ENCODE data around the gene FAM107B. TPM values are rescaled to one million over a fixed set of nuclear protein-coding genes. Genes with fewer than 3 reads are reported as not detected.
"Not testable (repeated sequence)": the region's sequence is repeated elsewhere in the genome, so short reads cannot be mapped to it uniquely, and the experiment has no call there.

FAM107B gene
- total RNA-seq, 5 donors from 2014 or later (not counting 1 experiment from before 2014, with no cell fraction given): 175 to 298 (median 214) TPM

DNA sequence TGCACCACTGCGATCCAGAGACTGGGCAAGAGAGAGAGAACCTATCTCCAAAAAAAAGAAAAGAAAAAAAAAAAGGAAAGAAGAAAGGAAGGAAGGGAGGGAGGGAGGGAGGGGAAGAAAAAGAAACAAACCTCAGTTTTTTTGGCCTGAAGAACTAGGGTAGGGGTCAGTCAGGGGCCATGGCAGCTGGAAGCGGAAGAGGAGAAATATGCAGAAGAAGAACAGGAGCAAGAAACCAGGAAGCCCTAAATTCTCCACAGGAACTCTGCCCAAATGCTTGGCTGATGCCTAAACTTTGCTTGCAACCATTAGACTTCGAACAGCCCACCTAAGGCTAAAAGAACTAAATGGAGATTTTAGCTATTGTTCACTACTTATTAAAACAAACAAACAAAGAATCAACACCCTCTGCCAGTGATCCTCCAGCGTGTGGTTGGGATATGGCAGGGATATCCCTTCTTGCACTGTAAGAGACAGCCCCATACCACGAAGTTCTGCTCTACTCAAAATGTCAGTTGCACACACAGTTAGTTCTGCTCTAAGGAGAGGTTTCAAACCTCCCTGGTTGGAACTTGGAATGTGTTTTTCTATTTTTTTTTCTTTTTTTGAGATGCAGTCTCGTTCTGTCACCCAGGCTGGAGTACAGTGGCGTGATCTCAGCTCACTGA lies 139.5 kb downstream of the FAM107B start:
- Histone ChIP-seq H3K27me3 (replicated peaks in 1 of 2; ENCODE audit: control insufficient read depth in 2 of 2, extremely low read depth in 1 of 2, insufficient read depth in 2 of 2, low read length in 1 of 2) (no peaks in the 10 kb centered on the region), H3K36me3 (ENCODE audit: control insufficient read depth in 2 of 2, extremely low read depth in 1 of 2, insufficient read depth in 1 of 2, low read length in 1 of 2) (peaks cover 0 to 4% of the 10 kb centered on the region in 2 donors), H3K4me1 (ENCODE audit: control insufficient read depth in 1 of 2, extremely low read depth in 1 of 2, insufficient read depth in 2 of 2, low read length in 2 of 2) (no peaks in the 10 kb centered on the region), H3K4me3 (ENCODE audit: control insufficient read depth in 1 of 2, extremely low read depth in 1 of 2, low read length in 1 of 2) (no peak overlapping the region), H3K9me3 (no peaks in the 10 kb centered on the region), H3K27ac (ENCODE audit: low read length) (no peak overlapping the region)
- H3K4me3 Mint-ChIP-seq: no peak overlapping the region
- ChIA-PET POLR2A (no interaction called here), CTCF (no interaction called here)
- H3K9me3 Mint-ChIP-seq: no peaks in the 10 kb centered on the region
- no peak for DNase-seq
- H3K27ac Mint-ChIP-seq: no peak overlapping the region
- H3K4me1 Mint-ChIP-seq: peaks cover 3 to 13% (median 8%) of the 10 kb centered on the region in 3 donors
- WGBS (ENCODE audit: insufficient coverage): 100% methylated on average over 1 of the region's 7 CpGs
- H3K27me3 Mint-ChIP-seq: no peaks in the 10 kb centered on the region
- no peak for ATAC-seq (replicated peaks in 1 of 4)
- H3K36me3 Mint-ChIP-seq: no peaks in the 10 kb centered on the region

GRCh38 chr10:14634572-14634971 lies 140.1 kb downstream of the FAM107B start:
- DNase-seq; POLR2A ChIA-PET; H3K36me3 Mint-ChIP-seq; H3K36me3 ChIP-seq (ENCODE audit: control insufficient read depth in 2 of 2, extremely low read depth in 1 of 2, insufficient read depth in 1 of 2, low read length in 1 of 2); H3K27me3 ChIP-seq (replicated peaks in 1 of 2; ENCODE audit: control insufficient read depth in 2 of 2, extremely low read depth in 1 of 2, insufficient read depth in 2 of 2, low read length in 1 of 2); H3K4me1 ChIP-seq (ENCODE audit: control insufficient read depth in 1 of 2, extremely low read depth in 1 of 2, insufficient read depth in 2 of 2, low read length in 2 of 2); ATAC-seq (replicated peaks in 1 of 4); H3K4me3 Mint-ChIP-seq; H3K9me3 Mint-ChIP-seq; H3K9me3 ChIP-seq; H3K27ac Mint-ChIP-seq; CTCF ChIA-PET; H3K27ac ChIP-seq (ENCODE audit: low read length); H3K4me3 ChIP-seq (ENCODE audit: control insufficient read depth in 1 of 2, extremely low read depth in 1 of 2, low read length in 1 of 2); H3K27me3 Mint-ChIP-seq: not testable (repeated sequence)
- 76% methylated on average over 4 of the region's 5 CpGs for WGBS (ENCODE audit: insufficient coverage)
- H3K4me1 Mint-ChIP-seq: peaks cover 7 to 14% (median 10%) of the 10 kb centered on the region in 3 donors

- H3K9me3 ChIP-seq: no peaks in the 10 kb centered on the region
- peaks cover 0 to 3% of the 10 kb centered on the region in 2 experiments for H3K4me1 ChIP-seq (ENCODE audit: control insufficient read depth in 1 of 2, extremely low read depth in 1 of 2, insufficient read depth in 2 of 2, low read length in 2 of 2)
- DNase-seq: no peak
- Mint-ChIP-seq H3K4me3 (no peak overlapping the region), H3K36me3 (no peaks in the 10 kb centered on the region), H3K27ac (no peak overlapping the region), H3K27me3 (no peaks in the 10 kb centered on the region), H3K9me3 (no peaks in the 10 kb centered on the region), H3K4me1 (peaks cover 4 to 24% (median 13%) of the 10 kb centered on the region in 3 donors)
- H3K27ac ChIP-seq (ENCODE audit: low read length): no peak overlapping the region
- H3K36me3 ChIP-seq (ENCODE audit: control insufficient read depth in 2 of 2, extremely low read depth in 1 of 2, insufficient read depth in 1 of 2, low read length in 1 of 2): no peaks in the 10 kb centered on the region
- WGBS (ENCODE audit: insufficient coverage): no CpG with 5 or more reads among the region's 10 CpGs
- ChIA-PET CTCF (interaction anchor here (0.6 to 0.7 kb wide), 4 partner anchors 24 to 146 kb away, joined by 3 to 7 read pairs (median 5); no protein-coding TSS in a partner anchor), POLR2A (interaction anchor here in 1 of 2 donors (1.0 kb wide), 1 partner anchor 133 kb away, joined by 4 read pairs; no protein-coding TSS in a partner anchor)
- H3K27me3 ChIP-seq (replicated peaks in 1 of 2; ENCODE audit: control insufficient read depth in 2 of 2, extremely low read depth in 1 of 2, insufficient read depth in 2 of 2, low read length in 1 of 2): no peaks in the 10 kb centered on the region
- no peak overlapping the region for H3K4me3 ChIP-seq (ENCODE audit: control insufficient read depth in 1 of 2, extremely low read depth in 1 of 2, low read length in 1 of 2)
- no peak for ATAC-seq (replicated peaks in 1 of 4)
These were observed 148.8 kb downstream of the FAM107B start for GRCh38 chr10:14625765-14626525.

DNA sequence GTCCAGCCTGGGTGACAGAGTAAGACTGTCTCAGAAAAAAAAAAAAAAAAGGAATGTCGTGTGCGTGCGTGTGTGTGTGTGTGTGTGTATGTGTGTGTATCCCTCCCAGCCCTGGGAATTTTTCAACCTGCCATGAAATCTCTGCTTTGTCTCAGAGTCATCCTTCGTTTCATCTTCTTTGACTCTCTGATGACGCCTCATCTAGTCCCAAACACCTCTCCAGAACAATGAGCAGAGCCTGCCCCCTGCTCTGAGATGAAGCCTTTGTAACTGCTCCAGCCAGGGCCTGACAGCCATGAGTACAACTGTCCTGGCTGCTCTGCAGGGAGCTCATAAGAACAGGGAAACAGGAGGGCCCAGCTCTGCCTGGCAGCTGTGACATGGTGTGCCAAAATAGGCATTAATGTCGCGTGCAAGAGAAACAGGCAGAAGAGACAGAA lies 149.5 kb downstream of the FAM107B start:
- H3K4me1 Mint-ChIP-seq: peaks cover 4 to 23% (median 13%) of the 10 kb centered on the region in 3 donors
- H3K4me3 Mint-ChIP-seq: no peak overlapping the region
- WGBS (ENCODE audit: insufficient coverage): 100% methylated on average over 4 of the region's 7 CpGs
- Histone ChIP-seq H3K9me3 (no peaks in the 10 kb centered on the region), H3K27me3 (replicated peaks in 1 of 2; ENCODE audit: control insufficient read depth in 2 of 2, extremely low read depth in 1 of 2, insufficient read depth in 2 of 2, low read length in 1 of 2) (no peaks in the 10 kb centered on the region), H3K36me3 (ENCODE audit: control insufficient read depth in 2 of 2, extremely low read depth in 1 of 2, insufficient read depth in 1 of 2, low read length in 1 of 2) (no peaks in the 10 kb centered on the region), H3K4me3 (ENCODE audit: control insufficient read depth in 1 of 2, extremely low read depth in 1 of 2, low read length in 1 of 2) (no peak overlapping the region), H3K27ac (ENCODE audit: low read length) (no peak overlapping the region), H3K4me1 (ENCODE audit: control insufficient read depth in 1 of 2, extremely low read depth in 1 of 2, insufficient read depth in 2 of 2, low read length in 2 of 2) (peaks cover 0 to 3% of the 10 kb centered on the region in 2 experiments)
- ATAC-seq (replicated peaks in 1 of 4) (no peak), DNase-seq (no peak)
- no peaks in the 10 kb centered on the region for H3K27me3 Mint-ChIP-seq
- no peaks in the 10 kb centered on the region for H3K9me3 Mint-ChIP-seq
- H3K27ac Mint-ChIP-seq: no peak overlapping the region
- ChIA-PET CTCF (interaction anchor here in 1 of 2 donors (0.6 to 0.7 kb wide), 2 partner anchors 25 to 148 kb away, joined by 3 read pairs; no protein-coding TSS in a partner anchor), POLR2A (interaction anchor here in 1 of 2 donors (0.6 to 1.0 kb wide), 2 partner anchors 29 to 132 kb away, joined by 3 to 4 read pairs; no protein-coding TSS in a partner anchor)
- H3K36me3 Mint-ChIP-seq: no peaks in the 10 kb centered on the region

DNA sequence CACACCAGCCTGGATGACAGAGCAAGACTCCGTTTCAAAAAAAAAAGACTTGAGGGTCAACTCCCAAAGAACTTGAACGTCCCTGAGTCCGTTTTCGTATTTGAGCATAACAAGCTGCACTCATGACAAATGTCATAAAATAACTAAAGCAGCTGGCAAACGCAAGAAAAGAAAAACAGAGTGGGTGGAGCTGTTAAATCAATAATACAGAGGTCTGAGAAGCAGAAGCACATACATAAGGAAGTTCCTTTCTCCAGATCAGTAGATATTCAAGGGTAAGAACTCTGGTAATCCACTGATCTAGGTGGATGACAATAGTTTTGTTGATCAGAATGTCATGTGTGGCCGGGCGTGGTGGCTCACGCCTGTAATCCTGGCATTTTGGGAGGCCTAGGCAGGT lies 150.1 kb downstream of the FAM107B start:
- no peaks in the 10 kb centered on the region for H3K4me1 ChIP-seq (ENCODE audit: control insufficient read depth in 1 of 2, extremely low read depth in 1 of 2, insufficient read depth in 2 of 2, low read length in 2 of 2)
- no peak overlapping the region for H3K27ac ChIP-seq (ENCODE audit: low read length)
- H3K9me3 ChIP-seq: no peaks in the 10 kb centered on the region
- H3K4me3 ChIP-seq (ENCODE audit: control insufficient read depth in 1 of 2, extremely low read depth in 1 of 2, low read length in 1 of 2): no peak overlapping the region
- H3K4me3 Mint-ChIP-seq: no peak overlapping the region
- H3K36me3 ChIP-seq (ENCODE audit: control insufficient read depth in 2 of 2, extremely low read depth in 1 of 2, insufficient read depth in 1 of 2, low read length in 1 of 2): no peaks in the 10 kb centered on the region
- no peaks in the 10 kb centered on the region for H3K27me3 ChIP-seq (replicated peaks in 1 of 2; ENCODE audit: control insufficient read depth in 2 of 2, extremely low read depth in 1 of 2, insufficient read depth in 2 of 2, low read length in 1 of 2)
- 100% methylated on average over 3 of the region's 8 CpGs for WGBS (ENCODE audit: insufficient coverage)
- ChIA-PET POLR2A (interaction anchor here in 1 of 2 donors (0.6 kb wide), 1 partner anchor 30 kb away, joined by 3 read pairs; no protein-coding TSS in a partner anchor), CTCF (interaction anchor here (0.5 to 0.6 kb wide), 2 partner anchors 60 to 148 kb away, joined by 3 to 6 read pairs; no protein-coding TSS in a partner anchor)
- no peak for DNase-seq
- no peaks in the 10 kb centered on the region for H3K27me3 Mint-ChIP-seq
- H3K36me3 Mint-ChIP-seq: no peaks in the 10 kb centered on the region
- no peaks in the 10 kb centered on the region for H3K9me3 Mint-ChIP-seq
- H3K27ac Mint-ChIP-seq: no peak overlapping the region
- peaks cover 0 to 18% (median 8%) of the 10 kb centered on the region in 3 donors for H3K4me1 Mint-ChIP-seq
- ATAC-seq (replicated peaks in 1 of 4): no peak

- ATAC-seq (replicated peaks in 1 of 4): no peak
These were observed 150.8 kb downstream of the FAM107B start for GRCh38 chr10:14623931-14624330.

More at GRCh38 chr10:14623931-14624330, 150.8 kb downstream of the FAM107B start:
- CTCF ChIA-PET: interaction anchor here in 1 of 2 donors (0.5 kb wide), 1 partner anchor 61 kb away, joined by 6 read pairs; no protein-coding TSS in a partner anchor
- no peaks in the 10 kb centered on the region for H3K36me3 Mint-ChIP-seq
- no peak overlapping the region for H3K27ac Mint-ChIP-seq
- 100% methylated on average over 1 of the region's 3 CpGs for WGBS (ENCODE audit: insufficient coverage)
- POLR2A ChIA-PET: no interaction called here
- no peaks in the 10 kb centered on the region for H3K9me3 ChIP-seq
- H3K9me3 Mint-ChIP-seq: no peaks in the 10 kb centered on the region
- H3K4me3 ChIP-seq (ENCODE audit: control insufficient read depth in 1 of 2, extremely low read depth in 1 of 2, low read length in 1 of 2): no peak overlapping the region
- no peak overlapping the region for H3K4me3 Mint-ChIP-seq
- H3K27ac ChIP-seq (ENCODE audit: low read length): no peak overlapping the region
- no peak for DNase-seq
- H3K27me3 ChIP-seq (replicated peaks in 1 of 2; ENCODE audit: control insufficient read depth in 2 of 2, extremely low read depth in 1 of 2, insufficient read depth in 2 of 2, low read length in 1 of 2): no peaks in the 10 kb centered on the region
- H3K27me3 Mint-ChIP-seq: no peaks in the 10 kb centered on the region
- H3K4me1 Mint-ChIP-seq: peaks cover 0 to 18% (median 8%) of the 10 kb centered on the region in 3 donors
- H3K36me3 ChIP-seq (ENCODE audit: control insufficient read depth in 2 of 2, extremely low read depth in 1 of 2, insufficient read depth in 1 of 2, low read length in 1 of 2): no peaks in the 10 kb centered on the region
- H3K4me1 ChIP-seq (ENCODE audit: control insufficient read depth in 1 of 2, extremely low read depth in 1 of 2, insufficient read depth in 2 of 2, low read length in 2 of 2): no peaks in the 10 kb centered on the region

All from T-cell (primary cell).